Measurements from ENCODE around the gene SYT7. TPM values are rescaled to one million over a fixed set of nuclear protein-coding genes. Genes with fewer than 3 reads are reported as not detected.

Gene SYT7
- total RNA-seq, 2 donors from 2014 or later: 2.6 TPM; not detected in 1

DNA sequence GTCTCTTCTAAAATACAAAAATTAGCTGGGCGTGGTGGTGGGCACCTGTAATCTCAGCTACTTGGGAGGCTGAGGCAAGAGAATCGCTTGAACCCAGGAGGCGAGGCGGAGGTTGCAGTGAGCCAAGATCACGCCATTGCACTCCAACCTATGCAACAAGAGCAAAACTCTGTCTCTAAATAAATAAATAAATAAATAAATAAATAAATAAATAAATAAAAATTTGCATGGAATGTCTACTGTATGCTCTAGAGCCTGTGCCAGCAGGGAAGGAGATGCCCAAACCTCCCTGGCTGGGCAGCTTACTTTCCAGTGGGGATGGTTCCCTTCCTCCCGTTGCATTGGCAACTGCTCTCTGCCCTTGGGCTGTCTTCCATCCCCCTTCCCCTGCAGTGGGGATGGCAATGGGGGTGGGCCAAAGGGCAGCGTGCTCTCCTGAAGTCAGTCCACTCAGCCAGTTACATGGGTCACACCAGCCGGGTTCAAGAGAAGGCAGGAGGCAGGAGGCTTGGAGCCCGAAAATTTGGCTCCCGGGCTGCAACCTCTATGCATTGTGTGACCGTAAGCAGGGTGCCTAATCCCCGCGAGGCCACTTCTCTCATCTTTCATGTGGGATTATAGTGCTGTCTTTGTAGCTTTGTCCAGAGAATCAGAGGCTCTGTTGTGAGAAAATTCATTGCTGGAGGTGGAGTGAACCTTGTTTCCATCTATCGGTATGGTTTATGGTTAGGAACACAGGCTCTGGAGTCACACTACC, 73.7 kb downstream of the SYT7 start:
- Histone ChIP-seq H3K4me3 (no peak overlapping the region), H3K9me3 (no peaks in the 10 kb centered on the region), H3K27ac (no peak overlapping the region), H3K4me1 (ENCODE audit: control insufficient read depth in 1 of 2, low read depth in 2 of 2) (peaks cover 5 to 24% of the 10 kb centered on the region in 2 donors), H3K27me3 (replicated peaks; ENCODE audit: insufficient read depth) (no peaks in the 10 kb centered on the region), H3K36me3 (no peaks in the 10 kb centered on the region)
- TF ChIP-seq, protein P1, sequence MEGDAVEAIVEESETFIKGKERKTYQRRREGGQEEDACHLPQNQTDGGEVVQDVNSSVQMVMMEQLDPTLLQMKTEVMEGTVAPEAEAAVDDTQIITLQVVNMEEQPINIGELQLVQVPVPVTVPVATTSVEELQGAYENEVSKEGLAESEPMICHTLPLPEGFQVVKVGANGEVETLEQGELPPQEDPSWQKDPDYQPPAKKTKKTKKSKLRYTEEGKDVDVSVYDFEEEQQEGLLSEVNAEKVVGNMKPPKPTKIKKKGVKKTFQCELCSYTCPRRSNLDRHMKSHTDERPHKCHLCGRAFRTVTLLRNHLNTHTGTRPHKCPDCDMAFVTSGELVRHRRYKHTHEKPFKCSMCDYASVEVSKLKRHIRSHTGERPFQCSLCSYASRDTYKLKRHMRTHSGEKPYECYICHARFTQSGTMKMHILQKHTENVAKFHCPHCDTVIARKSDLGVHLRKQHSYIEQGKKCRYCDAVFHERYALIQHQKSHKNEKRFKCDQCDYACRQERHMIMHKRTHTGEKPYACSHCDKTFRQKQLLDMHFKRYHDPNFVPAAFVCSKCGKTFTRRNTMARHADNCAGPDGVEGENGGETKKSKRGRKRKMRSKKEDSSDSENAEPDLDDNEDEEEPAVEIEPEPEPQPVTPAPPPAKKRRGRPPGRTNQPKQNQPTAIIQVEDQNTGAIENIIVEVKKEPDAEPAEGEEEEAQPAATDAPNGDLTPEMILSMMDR (IDR thresholded peaks at IDR 0.05): no peak
- no peak for ATAC-seq (ENCODE audit: insufficient number of reproducible peaks, low FRiP score, low read depth)
- DNase-seq (ENCODE audit: low spot score): no peak

DNA sequence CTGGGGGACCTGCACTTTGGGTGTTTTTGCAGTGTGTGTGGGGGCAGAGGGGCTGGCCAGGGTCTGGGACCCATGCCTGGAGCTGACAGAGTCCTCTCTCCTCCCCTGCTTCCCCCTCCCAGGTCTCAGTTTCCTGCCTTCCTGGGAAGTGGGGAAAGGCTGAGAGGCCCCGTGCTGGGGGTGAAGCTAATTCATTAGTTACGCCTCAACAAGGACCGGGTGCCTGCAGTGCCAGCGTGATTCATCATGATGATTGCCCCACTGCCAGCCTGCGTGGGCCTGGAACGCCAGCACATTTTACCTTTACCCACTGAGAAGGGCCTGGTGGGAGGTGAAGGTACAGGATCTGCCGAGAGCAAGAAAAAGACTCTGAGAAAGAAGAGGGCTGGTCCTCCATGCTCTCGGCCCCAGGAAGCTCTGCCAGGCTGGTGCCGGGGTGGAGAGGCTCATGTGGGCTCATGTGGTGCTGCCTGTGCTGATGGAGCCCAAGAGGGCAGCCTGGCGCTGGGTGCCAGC, 75.2 kb downstream of the SYT7 start:
- ATAC-seq (ENCODE audit: insufficient number of reproducible peaks, low FRiP score, low read depth): no peak
- TF ChIP-seq, protein P1 (IDR thresholded peaks at IDR 0.05): no peak
- H3K9me3 ChIP-seq: no peaks in the 10 kb centered on the region
- no peaks in the 10 kb centered on the region for H3K36me3 ChIP-seq
- H3K27me3 ChIP-seq (replicated peaks; ENCODE audit: insufficient read depth): no peaks in the 10 kb centered on the region
- DNase-seq (ENCODE audit: low spot score): no peak
- H3K27ac ChIP-seq: no peak overlapping the region
- H3K4me1 ChIP-seq (ENCODE audit: control insufficient read depth in 1 of 2, low read depth in 2 of 2): peaks cover 5 to 18% of the 10 kb centered on the region in 2 donors
- H3K4me3 ChIP-seq: no peak overlapping the region

DNA sequence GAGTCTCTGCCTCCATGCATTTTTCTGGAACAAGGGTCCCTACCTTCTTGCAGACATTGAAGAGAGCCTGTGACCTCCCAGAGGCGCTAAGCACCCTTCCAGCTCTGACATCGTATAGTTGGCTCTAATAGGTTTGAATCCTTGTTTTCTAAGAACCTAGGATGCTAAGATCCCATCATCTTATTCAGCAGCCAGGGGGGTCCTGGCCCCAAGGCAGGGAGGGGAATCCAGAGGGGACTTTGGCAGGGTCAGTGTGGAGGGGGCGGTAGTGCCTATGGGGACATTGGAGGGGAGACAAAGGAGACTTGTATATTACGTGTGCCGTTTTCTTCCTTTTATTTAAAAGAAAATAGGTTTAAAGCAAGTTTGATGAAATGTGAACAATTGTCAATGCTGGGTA, 75.8 kb downstream of the SYT7 start:
- Histone ChIP-seq H3K4me3 (no peak overlapping the region), H3K4me1 (ENCODE audit: control insufficient read depth in 1 of 2, low read depth in 2 of 2) (peaks cover 5 to 12% of the 10 kb centered on the region in 2 donors), H3K9me3 (no peaks in the 10 kb centered on the region), H3K27me3 (replicated peaks; ENCODE audit: insufficient read depth) (no peaks in the 10 kb centered on the region), H3K27ac (no peak overlapping the region), H3K36me3 (no peaks in the 10 kb centered on the region)
- no peak for ATAC-seq (ENCODE audit: insufficient number of reproducible peaks, low FRiP score, low read depth)
- TF ChIP-seq, protein P1 (IDR thresholded peaks at IDR 0.05): no peak
- DNase-seq (ENCODE audit: low spot score): no peak

DNA sequence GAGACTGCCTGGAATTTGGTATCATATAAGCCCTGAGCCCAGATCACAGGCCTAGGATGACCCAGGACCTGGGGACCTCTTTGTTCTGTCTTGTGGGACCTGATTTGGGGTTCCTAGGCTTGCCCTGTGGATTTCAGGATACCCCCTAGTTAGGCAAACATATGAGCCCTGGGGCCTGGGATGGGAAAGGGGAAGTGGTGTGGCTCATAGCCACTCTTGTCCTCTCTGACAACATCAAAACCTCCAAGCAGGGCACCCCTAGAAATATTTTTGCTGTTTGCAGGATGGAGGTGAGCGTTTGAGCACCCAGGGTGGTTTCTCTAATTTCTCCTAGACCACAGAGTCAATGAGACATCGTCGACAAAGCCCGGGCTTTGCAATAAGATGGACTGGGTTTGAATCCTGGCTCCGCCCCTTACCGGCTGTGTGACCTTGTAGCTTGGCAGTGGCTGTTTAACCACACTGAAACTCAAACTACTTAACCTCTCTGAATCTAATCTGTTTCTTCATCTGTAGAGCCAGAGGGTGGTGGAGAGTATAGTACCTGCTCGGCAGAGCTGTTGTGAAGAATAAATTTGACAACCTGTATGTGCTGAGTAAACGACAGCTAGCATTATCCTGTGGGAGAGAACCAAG, 77.6 kb downstream of the SYT7 start:
- H3K4me3 ChIP-seq: no peak overlapping the region
- H3K27ac ChIP-seq: no peak overlapping the region
- no peaks in the 10 kb centered on the region for H3K9me3 ChIP-seq
- H3K4me1 ChIP-seq (ENCODE audit: control insufficient read depth in 1 of 2, low read depth in 2 of 2): no peaks in the 10 kb centered on the region
- DNase-seq (ENCODE audit: low spot score) (no peak), ATAC-seq (ENCODE audit: insufficient number of reproducible peaks, low FRiP score, low read depth) (no peak)
- H3K36me3 ChIP-seq: no peaks in the 10 kb centered on the region
- H3K27me3 ChIP-seq (replicated peaks; ENCODE audit: insufficient read depth): no peaks in the 10 kb centered on the region
- TF ChIP-seq, protein P1 (IDR thresholded peaks at IDR 0.05): no peak

DNA sequence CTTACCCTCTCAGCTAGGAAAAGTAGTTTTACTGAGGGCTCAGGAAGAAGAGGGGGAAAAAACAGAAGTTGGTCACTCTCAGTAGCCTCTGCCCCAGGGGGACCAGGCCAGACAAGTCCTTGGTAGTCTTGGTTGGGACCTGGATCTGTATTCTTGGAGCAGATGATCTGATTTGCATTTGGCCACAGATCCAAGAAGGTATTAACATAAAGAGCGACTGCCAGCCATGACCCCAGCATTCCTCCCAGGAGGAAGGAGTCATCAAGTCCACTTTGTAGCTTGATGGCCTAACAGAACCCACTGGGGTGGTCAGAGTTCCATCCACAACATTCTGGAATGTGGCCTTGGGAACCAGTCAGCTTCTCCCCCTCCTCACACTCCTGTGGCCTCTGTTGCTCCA, 78.4 kb downstream of the SYT7 start:
- Histone ChIP-seq H3K4me1 (ENCODE audit: control insufficient read depth in 1 of 2, low read depth in 2 of 2) (no peaks in the 10 kb centered on the region), H3K4me3 (no peak overlapping the region), H3K9me3 (no peaks in the 10 kb centered on the region), H3K27ac (no peak overlapping the region), H3K27me3 (replicated peaks; ENCODE audit: insufficient read depth) (no peaks in the 10 kb centered on the region), H3K36me3 (no peaks in the 10 kb centered on the region)
- DNase-seq (ENCODE audit: low spot score) (no peak), ATAC-seq (ENCODE audit: insufficient number of reproducible peaks, low FRiP score, low read depth) (no peak)
- TF ChIP-seq, protein P1 (IDR thresholded peaks at IDR 0.05): no peak
